ENCODE results near the gene TMOD4. TPM values are rescaled to one million over a fixed set of nuclear protein-coding genes. Genes with fewer than 3 reads are reported as not detected.

Gene TMOD4
- total and polyA plus RNA-seq, 9 of the 15 experiments (the other 6 are each of a cell fraction or from before 2014, with no cell fraction given), result 0.18 to 1.8 (median 1.1) TPM; not detected in 1

DNA sequence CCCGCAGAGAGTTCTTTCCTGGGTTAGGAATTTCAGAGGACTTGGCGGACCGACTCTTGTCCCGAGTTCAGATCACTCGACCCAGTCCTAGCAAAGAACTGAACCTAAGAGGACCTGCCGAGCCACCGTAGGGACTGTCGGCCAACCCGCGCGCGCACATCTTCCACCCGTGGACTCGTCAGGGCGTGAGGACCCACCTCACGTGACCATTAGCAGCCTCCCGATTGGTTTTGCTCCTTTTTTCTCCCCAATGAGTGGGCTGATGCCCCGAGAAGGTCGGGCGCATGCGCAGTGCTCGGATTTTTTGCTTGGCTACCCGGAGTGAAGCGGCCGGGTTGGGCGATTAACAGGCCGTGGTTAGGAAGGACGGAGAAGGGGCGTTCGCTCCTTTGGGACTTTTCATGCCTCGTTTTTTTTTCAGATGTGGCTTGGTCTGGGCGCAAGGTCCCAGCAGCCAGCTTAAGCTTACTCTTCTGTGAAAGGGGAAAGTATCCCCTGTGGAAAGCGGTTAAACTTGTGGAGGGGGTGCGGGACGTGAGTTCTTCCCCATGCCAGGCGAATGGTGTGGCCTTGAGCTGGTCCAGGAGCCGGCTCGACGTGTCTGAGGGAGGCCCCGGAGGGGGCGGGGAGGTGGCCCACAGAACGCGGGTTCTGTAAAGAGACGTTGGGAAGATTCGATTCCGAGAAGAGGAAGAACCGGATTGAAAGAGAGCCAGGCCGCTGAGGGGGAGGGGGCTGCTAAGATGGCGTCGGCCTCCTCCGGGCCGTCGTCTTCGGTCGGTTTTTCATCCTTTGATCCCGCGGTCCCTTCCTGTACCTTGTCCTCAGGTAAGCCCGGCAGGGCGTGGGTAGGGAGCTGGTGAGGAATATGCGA, 22.7 kb upstream of the TMOD4 start, which contains the start of gene PIP5K1A (continued):
- TF ChIP-seq, protein P1, sequence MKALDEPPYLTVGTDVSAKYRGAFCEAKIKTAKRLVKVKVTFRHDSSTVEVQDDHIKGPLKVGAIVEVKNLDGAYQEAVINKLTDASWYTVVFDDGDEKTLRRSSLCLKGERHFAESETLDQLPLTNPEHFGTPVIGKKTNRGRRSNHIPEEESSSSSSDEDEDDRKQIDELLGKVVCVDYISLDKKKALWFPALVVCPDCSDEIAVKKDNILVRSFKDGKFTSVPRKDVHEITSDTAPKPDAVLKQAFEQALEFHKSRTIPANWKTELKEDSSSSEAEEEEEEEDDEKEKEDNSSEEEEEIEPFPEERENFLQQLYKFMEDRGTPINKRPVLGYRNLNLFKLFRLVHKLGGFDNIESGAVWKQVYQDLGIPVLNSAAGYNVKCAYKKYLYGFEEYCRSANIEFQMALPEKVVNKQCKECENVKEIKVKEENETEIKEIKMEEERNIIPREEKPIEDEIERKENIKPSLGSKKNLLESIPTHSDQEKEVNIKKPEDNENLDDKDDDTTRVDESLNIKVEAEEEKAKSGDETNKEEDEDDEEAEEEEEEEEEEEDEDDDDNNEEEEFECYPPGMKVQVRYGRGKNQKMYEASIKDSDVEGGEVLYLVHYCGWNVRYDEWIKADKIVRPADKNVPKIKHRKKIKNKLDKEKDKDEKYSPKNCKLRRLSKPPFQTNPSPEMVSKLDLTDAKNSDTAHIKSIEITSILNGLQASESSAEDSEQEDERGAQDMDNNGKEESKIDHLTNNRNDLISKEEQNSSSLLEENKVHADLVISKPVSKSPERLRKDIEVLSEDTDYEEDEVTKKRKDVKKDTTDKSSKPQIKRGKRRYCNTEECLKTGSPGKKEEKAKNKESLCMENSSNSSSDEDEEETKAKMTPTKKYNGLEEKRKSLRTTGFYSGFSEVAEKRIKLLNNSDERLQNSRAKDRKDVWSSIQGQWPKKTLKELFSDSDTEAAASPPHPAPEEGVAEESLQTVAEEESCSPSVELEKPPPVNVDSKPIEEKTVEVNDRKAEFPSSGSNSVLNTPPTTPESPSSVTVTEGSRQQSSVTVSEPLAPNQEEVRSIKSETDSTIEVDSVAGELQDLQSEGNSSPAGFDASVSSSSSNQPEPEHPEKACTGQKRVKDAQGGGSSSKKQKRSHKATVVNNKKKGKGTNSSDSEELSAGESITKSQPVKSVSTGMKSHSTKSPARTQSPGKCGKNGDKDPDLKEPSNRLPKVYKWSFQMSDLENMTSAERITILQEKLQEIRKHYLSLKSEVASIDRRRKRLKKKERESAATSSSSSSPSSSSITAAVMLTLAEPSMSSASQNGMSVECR (CRISPR knock-in tag; IDR thresholded peaks at IDR 0.05), result no peak; the same call in 1 of the 2 replicates
- no peak for TF ChIP-seq CCAR2 (IDR thresholded peaks at IDR 0.05; ENCODE audit: low read depth, low read length)
- no peak for TF ChIP-seq SMAD1 (IDR thresholded peaks at IDR 0.05; ENCODE audit: low read depth, low read length, partially characterized antibody)
- TF ChIP-seq SUPT5H (IDR thresholded peaks at IDR 0.05), result peak; percentile 78
- TF ChIP-seq, protein P2, sequence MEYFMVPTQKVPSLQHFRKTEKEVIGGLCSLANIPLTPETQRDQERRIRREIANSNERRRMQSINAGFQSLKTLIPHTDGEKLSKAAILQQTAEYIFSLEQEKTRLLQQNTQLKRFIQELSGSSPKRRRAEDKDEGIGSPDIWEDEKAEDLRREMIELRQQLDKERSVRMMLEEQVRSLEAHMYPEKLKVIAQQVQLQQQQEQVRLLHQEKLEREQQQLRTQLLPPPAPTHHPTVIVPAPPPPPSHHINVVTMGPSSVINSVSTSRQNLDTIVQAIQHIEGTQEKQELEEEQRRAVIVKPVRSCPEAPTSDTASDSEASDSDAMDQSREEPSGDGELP (CRISPR knock-in tag; IDR thresholded peaks at IDR 0.05; ENCODE audit: borderline replicate concordance), result peak; percentile 65
- 0 out of 2 replicates have a peak, but pooled peaks have one; percentile 44 for TF ChIP-seq POLR2H (tag; IDR thresholded peaks at IDR 0.05; ENCODE audit: low read depth)
- no peak for TF ChIP-seq ZEB2 (IDR thresholded peaks at IDR 0.05)
- TF ChIP-seq TAF9B (IDR thresholded peaks at IDR 0.05; ENCODE audit: partially characterized antibody), result peak; percentile 40
- TF ChIP-seq, protein P3, sequence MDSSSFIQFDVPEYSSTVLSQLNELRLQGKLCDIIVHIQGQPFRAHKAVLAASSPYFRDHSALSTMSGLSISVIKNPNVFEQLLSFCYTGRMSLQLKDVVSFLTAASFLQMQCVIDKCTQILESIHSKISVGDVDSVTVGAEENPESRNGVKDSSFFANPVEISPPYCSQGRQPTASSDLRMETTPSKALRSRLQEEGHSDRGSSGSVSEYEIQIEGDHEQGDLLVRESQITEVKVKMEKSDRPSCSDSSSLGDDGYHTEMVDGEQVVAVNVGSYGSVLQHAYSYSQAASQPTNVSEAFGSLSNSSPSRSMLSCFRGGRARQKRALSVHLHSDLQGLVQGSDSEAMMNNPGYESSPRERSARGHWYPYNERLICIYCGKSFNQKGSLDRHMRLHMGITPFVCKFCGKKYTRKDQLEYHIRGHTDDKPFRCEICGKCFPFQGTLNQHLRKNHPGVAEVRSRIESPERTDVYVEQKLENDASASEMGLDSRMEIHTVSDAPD (CRISPR knock-in tag; IDR thresholded peaks at IDR 0.05), result no peak
- TF ChIP-seq, protein P4, sequence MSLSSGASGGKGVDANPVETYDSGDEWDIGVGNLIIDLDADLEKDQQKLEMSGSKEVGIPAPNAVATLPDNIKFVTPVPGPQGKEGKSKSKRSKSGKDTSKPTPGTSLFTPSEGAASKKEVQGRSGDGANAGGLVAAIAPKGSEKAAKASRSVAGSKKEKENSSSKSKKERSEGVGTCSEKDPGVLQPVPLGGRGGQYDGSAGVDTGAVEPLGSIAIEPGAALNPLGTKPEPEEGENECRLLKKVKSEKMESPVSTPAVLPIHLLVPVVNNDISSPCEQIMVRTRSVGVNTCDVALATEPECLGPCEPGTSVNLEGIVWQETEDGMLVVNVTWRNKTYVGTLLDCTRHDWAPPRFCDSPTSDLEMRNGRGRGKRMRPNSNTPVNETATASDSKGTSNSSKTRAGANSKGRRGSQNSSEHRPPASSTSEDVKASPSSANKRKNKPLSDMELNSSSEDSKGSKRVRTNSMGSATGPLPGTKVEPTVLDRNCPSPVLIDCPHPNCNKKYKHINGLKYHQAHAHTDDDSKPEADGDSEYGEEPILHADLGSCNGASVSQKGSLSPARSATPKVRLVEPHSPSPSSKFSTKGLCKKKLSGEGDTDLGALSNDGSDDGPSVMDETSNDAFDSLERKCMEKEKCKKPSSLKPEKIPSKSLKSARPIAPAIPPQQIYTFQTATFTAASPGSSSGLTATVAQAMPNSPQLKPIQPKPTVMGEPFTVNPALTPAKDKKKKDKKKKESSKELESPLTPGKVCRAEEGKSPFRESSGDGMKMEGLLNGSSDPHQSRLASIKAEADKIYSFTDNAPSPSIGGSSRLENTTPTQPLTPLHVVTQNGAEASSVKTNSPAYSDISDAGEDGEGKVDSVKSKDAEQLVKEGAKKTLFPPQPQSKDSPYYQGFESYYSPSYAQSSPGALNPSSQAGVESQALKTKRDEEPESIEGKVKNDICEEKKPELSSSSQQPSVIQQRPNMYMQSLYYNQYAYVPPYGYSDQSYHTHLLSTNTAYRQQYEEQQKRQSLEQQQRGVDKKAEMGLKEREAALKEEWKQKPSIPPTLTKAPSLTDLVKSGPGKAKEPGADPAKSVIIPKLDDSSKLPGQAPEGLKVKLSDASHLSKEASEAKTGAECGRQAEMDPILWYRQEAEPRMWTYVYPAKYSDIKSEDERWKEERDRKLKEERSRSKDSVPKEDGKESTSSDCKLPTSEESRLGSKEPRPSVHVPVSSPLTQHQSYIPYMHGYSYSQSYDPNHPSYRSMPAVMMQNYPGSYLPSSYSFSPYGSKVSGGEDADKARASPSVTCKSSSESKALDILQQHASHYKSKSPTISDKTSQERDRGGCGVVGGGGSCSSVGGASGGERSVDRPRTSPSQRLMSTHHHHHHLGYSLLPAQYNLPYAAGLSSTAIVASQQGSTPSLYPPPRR (CRISPR knock-in tag; IDR thresholded peaks at IDR 0.05; ENCODE audit: borderline replicate concordance), result 0 out of 2 replicates have a peak, but pooled peaks have one; percentile 34
- no peak for TF ChIP-seq ZNF77 (CRISPR knock-in tag; IDR thresholded peaks at IDR 0.05)
- TF ChIP-seq TAF1 (IDR thresholded peaks at IDR 0.05; ENCODE audit: control insufficient read depth, extremely low read depth, insufficient read depth, low read length, severe bottlenecking), result peak; percentile 65
- TF ChIP-seq PTTG1 (tag; IDR thresholded peaks at IDR 0.05; ENCODE audit: low read depth), result no peak
